Right kidney (tissue), 1 donor: ENCODE results near the gene VCL.
A peak's percentile ranks its signal among the peaks of the same experiment; 100 is the strongest.
"Not testable (repeated sequence)": the region's sequence is repeated elsewhere in the genome, so short reads cannot be mapped to it uniquely, and the experiment has no call there.

Experiments used
- DNase-seq: peaks from one replicate; pipeline ENCODE4 v3.0.0-alpha.2; 2016

The VCL gene

DNA sequence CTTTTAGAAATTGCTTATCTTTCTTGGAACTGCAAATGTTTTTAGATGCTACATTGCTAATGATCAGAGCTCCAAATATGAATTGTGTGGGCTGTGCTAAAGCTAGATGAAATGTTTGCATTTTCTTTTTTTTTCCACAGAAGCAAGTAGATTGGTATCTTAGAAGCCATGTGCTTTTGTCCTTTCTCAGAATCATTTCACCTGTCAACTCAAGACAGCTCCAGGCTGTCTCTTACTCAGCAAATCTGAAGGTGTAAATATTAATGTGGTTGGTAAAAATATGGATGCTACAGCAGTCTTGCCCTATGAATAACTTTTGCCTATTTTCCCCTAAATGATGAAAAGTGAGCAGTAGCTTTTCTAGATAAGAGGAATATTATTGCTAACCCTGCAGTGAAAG is 111.5 kb downstream of the VCL start:
- no peak for DNase-seq

- DNase-seq = no peak
Measured at GRCh38 chr10:74110120-74110519, 112.2 kb downstream of the VCL start.

- no peak for DNase-seq
Measured at GRCh38 chr10:74111799-74112198, 113.9 kb downstream of the VCL start.

DNA sequence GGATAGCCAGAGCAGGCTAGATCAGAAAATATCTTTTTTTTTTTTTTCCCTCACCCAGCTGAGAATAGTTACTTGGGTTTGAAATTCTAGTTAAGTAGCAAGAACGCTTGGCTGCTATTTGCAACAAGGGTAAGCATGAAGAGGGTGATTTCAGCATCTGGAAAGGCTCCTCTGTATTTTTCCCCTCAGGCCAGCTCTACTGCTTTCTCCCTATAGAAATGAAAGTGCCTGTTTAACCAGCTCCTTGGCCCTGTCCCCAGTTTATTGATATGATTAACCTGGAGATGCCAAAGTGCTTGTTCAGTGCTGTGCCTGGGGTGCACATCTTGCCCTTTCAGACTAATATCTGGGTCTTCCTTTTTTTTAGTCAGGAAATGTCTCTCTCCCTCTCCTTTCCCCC is 115.6 kb downstream of the VCL start:
- DNase-seq = no peak

- DNase-seq = no peak
Measured at GRCh38 chr10:74114041-74114448, 116.1 kb downstream of the VCL start.

- DNase-seq = no peak
Measured at GRCh38 chr10:74117738-74118137, 119.8 kb downstream of the VCL start.

DNA sequence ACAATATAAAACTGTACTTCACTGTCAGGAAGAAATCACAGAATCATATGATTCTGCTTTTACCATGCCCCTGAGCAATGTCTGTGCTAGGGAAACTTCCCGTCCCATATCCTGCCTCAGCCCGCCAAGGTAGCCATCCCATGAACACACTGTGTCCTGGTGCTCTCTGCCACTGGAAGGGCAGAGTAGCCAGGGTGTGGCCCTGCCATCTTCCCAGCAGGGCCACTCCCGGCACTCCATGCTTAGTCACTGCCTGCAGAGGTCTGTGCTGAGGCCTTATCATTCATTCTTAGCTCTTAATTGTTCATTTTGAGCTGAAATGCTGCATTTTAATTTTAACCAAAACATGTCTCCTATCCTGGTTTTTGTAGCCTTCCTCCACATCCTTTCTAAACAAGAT is 120.9 kb downstream of the VCL start:
- DNase-seq = no peak

DNA sequence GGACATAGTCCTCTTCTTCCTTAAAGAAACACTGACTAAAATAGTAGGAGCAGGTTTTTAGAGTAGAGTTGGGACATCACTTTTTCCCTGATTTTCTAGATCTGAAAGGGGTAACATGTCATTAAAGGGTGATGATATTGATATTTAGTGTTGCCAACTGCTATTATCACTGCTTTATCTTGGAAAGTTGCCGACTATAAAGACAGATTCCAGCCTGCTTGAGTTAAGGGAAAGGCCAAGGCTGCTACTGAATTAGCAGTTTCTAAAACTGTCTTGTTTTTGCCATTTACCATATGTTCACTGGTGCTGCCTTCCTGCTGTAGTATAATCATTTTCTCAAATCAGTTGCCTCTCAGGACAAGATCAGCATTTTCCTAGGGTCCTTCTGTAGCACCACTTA is 123.0 kb downstream of the VCL start:
- DNase-seq = no peak

DNA sequence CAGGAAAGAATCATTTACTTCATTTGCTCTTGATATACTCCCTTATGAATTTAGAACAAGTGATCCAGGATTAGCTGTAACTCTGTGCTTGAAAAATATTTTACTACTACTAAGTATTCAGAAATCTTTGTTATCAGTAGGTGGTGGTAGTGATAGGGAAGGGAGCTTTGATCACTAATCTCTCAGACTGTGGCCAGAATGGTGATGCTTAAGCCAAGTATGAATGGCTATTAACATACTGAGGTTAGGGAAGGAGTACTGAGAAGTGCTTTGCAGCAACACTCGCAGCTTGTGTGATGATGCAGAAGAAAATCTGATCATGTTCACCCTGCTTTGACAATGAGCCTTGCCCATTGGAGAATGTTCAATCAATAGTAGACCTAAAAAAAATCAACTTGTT is 123.5 kb downstream of the VCL start:
- no peak for DNase-seq

- no peak for DNase-seq
Measured at GRCh38 chr10:74122060-74122459, 124.1 kb downstream of the VCL start.

DNA sequence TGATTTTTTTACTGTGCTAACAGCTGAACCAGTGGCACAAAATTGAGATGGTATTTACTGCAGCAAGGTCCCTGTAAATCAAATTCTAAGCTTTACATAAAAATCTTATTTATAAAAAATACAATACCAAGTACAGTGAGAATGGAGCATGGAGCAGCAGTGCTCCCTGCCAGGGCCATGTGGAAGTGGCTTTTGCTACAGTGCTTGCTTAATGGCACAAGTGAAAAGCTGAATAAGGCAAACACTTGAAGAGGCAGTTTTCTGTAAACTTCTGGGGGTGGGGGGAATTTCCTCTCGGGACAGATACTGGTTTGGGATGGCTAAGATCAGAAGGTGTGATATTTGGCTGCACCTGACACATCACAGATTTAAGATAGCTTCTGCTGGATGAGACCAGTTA is 125.2 kb downstream of the VCL start:
- DNase-seq = no peak

- no peak for DNase-seq
Measured at GRCh38 chr10:74133923-74134820, 136.3 kb downstream of the VCL start.

GRCh38 chr10:74135452-74135851 is 137.5 kb downstream of the VCL start:
- DNase-seq = no peak

- no peak for DNase-seq
Measured at GRCh38 chr10:74137992-74138391, 140.1 kb downstream of the VCL start.

GRCh38 chr10:74138596-74138995 is 140.7 kb downstream of the VCL start:
- DNase-seq = not testable (repeated sequence)

- DNase-seq = no peak
Measured at GRCh38 chr10:74139981-74140380, 142.1 kb downstream of the VCL start.

- no peak for DNase-seq
Measured at GRCh38 chr10:74140553-74140952, 142.6 kb downstream of the VCL start.

GRCh38 chr10:74145133-74145532 is 147.2 kb downstream of the VCL start:
- no peak for DNase-seq

- DNase-seq = not testable (repeated sequence)
Measured at GRCh38 chr10:74146980-74147379, 149.1 kb downstream of the VCL start.

DNA sequence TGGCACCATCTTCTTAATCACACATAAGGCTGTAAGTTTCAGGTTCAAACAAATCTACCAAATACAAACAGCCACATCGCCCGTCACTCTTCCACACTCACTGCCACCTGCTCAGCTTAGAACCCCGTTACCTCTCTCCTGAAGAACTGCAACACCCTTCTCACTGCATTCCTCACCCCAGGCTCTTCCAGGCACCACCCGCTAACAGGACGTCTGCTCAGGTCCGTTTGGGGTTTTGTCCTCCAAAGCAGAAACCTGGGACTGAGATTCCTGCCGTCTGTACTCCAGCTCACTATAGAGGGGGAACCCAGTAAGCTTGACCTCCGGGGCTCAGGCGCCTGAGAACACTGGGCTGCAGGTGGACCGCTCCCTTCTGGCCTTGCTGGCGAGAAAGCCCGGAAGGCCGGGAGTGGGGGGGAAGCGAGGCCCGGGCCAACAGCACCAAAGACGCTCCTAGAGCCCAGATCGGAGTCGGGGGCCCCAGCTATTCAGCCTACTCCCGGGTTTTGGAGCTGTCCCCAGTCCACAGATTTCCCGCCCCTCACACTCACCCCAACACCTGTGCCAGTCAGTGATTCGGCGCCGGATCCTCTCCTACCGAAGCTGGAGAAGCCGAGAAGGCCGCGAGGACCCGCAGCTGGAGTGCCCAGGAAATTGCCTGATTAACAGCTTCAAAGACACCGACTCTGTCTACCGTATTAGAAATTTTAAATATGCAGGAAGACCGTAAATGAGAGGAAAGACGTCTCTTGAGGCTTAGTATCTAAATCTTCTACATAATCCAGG is 152.5 kb downstream of the VCL start, which contains the start of gene AP3M1:
Gene AP3M1 (minus strand): TSS at position 625 of the 786 bp plus-strand sequence. CDS start 12,449 bp downstream, outside the sequence.
- DNase-seq = peak; percentile 100

- DNase-seq = peak; percentile 98
Measured at GRCh38 chr10:74150990-74151878, 153.3 kb downstream of the VCL start, which contains the start of gene ADK. Gene ADK (plus strand): TSS chr10:74151221. CDS start chr10:74151279, 58 bp downstream.
